Pancreas (tissue), 10 donors: Measurements from ENCODE around the gene DOK4. TPM values are rescaled to one million over a fixed set of nuclear protein-coding genes. Genes with fewer than 3 reads are reported as not detected.

Source experiments
- ATAC-seq, 4 donors: fragments of 200-7000 bp; cut with Tn5 transposase; one replicate each; pipeline versions ENCODE4 v1.8.0 to v1.9.1; 2020; ENCODE audit warnings: mild to moderate bottlenecking in 4 of 4, moderate library complexity in 4 of 4
- DNase-seq, 6 donors: peaks; one replicate each; pipeline ENCODE4 v3.0.0-alpha.2; 2020
- FAIRE-seq: peaks from 2 replicates; lab custom pipeline; 2012; peaks lifted over from hg19 to GRCh38; lab: Jason Lieb, UNC
- H3K27ac ChIP-seq, 4 donors: fragments of 200-600 bp; sonication (generic); 1 replicate in 3 of 4; 2 replicates in 1 of 4; pipeline versions ENCODE4 v1.5.0 to v1.8.0; 2020
- H3K27me3 ChIP-seq, 4 donors: fragments of 200-600 bp; one replicate each; pipeline ENCODE4 v1.8.0; 2021
- H3K36me3 ChIP-seq, 3 donors: fragments of 200-600 bp; sonication (generic) in 1 of 3; one replicate each; pipeline versions ENCODE4 v1.5.0 to v1.8.0; 2020 to 2021
- H3K4me1 ChIP-seq, 3 donors: fragments of 200-600 bp; one replicate each; pipeline ENCODE4 v1.8.0; 2021
- H3K4me3 ChIP-seq, 4 donors: fragments of 200-600 bp; sonication (generic) in 2 of 4; one replicate each; pipeline versions ENCODE4 v1.5.0 to v1.8.0; 2020 to 2021
- H3K9me3 ChIP-seq, 4 donors: fragments of 200-600 bp; one replicate each; pipeline ENCODE4 v1.8.0; 2021
- WGBS, 2 donors: extraction: QIAGEN DNeasy Blood & Tissue Kit; methylation state at CpG; one replicate each; pipeline ENCODE4 v1.1.7; 2013; 5-methylcytosine and 5-hydroxymethylcytosine counted together
- intact Hi-C, 3 donors: fragments of 100-400 bp; cut with DNase I; formaldehyde crosslinking; loops; one replicate each; pipeline versions ENCODE4 v1.11.1 to v1.14.2; 2022
- polyA plus RNA-seq, 2 donors: library from polyadenylated mRNA; stranded (reverse); fragments of 200-250 nt; gene quantifications; one replicate each; pipeline ENCODE4 v1.2.3, GENCODE V29; 2013
- total RNA-seq, 6 donors: library from RNA; stranded (reverse); fragmentation: NEBNext Ultra II Directional in 4 of 6; extraction: Animal tissue kit (Norgen Biotek cat#: 25700) in 4 of 6; gene quantifications; one replicate each; pipeline versions ENCODE4 v1.2.1 to v1.2.4, GENCODE V29; 2021 to 2023
- TF ChIP-seq, protein P1 (sequence below), 4 donors: fragments of 200-600 bp; sonication (generic) in 3 of 4; IDR thresholded peaks; one replicate each; pipeline versions ENCODE4 v1.5.0 to v1.8.0; 2021; ENCODE audit warnings: antibody characterized with exemption in 4 of 4
- donor health status: healthy with polysubstance abuse.
- donor health status: DM: no; HTN: no; CAD: no; lungs with moderate emphysema.
- donor health status: DM: no; HTN: no; CAD: no.
- donor health status: control.
- donor health status: control.
- donor health status: Bipolar disorder and iron deficiency.
- donor health status: DM: yes; HTN: yes; CAD: no.
- donor health status: DM: no; HTN: no; CAD: no.
- donor health status: DM: no; HTN: no; CAD: no.
- donor health status: DM: yes; HTN: yes; CAD: no.

Gene DOK4
- total and polyA plus RNA-seq, 8 donors, result 9.2 to 26.4 (median 15.5) TPM

DNA sequence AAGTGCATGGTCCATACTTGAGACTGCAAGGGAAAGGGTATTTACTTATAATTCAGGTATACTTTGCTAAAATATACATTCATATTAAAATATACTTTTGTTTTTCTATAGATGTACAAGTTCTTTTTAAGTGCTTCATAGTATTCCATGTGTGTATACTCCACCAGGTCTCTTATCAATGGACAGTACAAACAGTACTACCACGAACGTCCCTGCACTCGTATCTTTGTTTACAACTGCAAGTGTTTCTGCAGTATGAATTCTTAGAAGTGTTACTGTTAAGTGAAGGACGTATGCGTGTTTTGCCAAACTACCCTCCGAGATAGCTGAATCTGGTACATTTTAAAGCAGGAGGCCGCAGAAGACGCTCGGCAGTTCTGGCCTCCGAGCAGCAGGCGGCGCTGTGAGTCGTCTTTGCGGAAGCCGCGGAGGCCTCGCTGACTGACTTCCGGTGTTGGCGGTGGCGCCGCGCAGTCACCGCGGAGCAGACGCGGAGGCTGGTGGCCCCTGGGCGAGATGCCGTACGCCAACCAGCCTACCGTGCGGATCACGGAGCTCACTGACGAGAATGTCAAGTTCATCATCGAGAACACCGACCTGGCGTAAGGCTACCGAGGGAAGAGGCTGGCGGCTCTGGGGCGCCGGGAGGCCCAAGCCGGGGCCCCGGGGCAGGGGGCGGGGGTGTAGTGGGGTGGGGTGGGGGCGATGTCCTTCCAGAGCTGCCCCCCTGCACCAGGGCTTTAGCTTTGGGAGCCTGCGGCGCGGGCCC is 23.9 kb downstream of the DOK4 start, which contains the start of gene POLR2C:
Gene POLR2C (plus strand): TSS at position 471 of the 769 bp plus-strand sequence. CDS start 46 bp downstream, at position 517.
- H3K9me3 ChIP-seq, result no peaks in the 10 kb centered on the region
- 1% methylated on average over 39 to 47 of the region's 47 CpGs for WGBS, 2 donors
- no peaks in the 10 kb centered on the region for H3K27me3 ChIP-seq
- H3K36me3 ChIP-seq, result peaks cover 0 to 56% (median 21%) of the 10 kb centered on the region in 3 donors
- H3K27ac ChIP-seq, result peak within 1 kb of the TSS; percentile 31 to 65 (median 58)
- intact Hi-C loops, result no loop called here
- DNase-seq, result peak; percentile 80 to 95 (median 90)
- ATAC-seq, result peak; percentile 95 to 99 (median 98)
- TF ChIP-seq, protein P1, sequence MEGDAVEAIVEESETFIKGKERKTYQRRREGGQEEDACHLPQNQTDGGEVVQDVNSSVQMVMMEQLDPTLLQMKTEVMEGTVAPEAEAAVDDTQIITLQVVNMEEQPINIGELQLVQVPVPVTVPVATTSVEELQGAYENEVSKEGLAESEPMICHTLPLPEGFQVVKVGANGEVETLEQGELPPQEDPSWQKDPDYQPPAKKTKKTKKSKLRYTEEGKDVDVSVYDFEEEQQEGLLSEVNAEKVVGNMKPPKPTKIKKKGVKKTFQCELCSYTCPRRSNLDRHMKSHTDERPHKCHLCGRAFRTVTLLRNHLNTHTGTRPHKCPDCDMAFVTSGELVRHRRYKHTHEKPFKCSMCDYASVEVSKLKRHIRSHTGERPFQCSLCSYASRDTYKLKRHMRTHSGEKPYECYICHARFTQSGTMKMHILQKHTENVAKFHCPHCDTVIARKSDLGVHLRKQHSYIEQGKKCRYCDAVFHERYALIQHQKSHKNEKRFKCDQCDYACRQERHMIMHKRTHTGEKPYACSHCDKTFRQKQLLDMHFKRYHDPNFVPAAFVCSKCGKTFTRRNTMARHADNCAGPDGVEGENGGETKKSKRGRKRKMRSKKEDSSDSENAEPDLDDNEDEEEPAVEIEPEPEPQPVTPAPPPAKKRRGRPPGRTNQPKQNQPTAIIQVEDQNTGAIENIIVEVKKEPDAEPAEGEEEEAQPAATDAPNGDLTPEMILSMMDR (IDR thresholded peaks at IDR 0.05), result peak; percentile 82 to 96 (median 91)
- no peak for FAIRE-seq
- peaks cover 10 to 13% (median 11%) of the 10 kb centered on the region in 3 donors for H3K4me1 ChIP-seq
- H3K4me3 ChIP-seq, result peak within 1 kb of the TSS; percentile 70 to 95 (median 77)

- intact Hi-C loops, result no loop called here
- 92 to 96% methylated on average over 10 of the region's 10 CpGs for WGBS, 2 donors
- no peaks in the 10 kb centered on the region for H3K9me3 ChIP-seq
- peaks cover 0 to 18% (median 11%) of the 10 kb centered on the region in 3 donors for H3K4me1 ChIP-seq
- H3K27ac ChIP-seq, result no peak overlapping the region
- no peak overlapping the region for H3K4me3 ChIP-seq
- TF ChIP-seq, protein P1 (IDR thresholded peaks at IDR 0.05), result no peak
- no peaks in the 10 kb centered on the region for H3K27me3 ChIP-seq
- no peak for DNase-seq
- no peak for FAIRE-seq
- ATAC-seq, result no peak
- peaks cover 5 to 31% (median 13%) of the 10 kb centered on the region in 3 donors for H3K36me3 ChIP-seq
These were observed 34.3 kb downstream of the DOK4 start for GRCh38 chr16:57452021-57452420.

DNA sequence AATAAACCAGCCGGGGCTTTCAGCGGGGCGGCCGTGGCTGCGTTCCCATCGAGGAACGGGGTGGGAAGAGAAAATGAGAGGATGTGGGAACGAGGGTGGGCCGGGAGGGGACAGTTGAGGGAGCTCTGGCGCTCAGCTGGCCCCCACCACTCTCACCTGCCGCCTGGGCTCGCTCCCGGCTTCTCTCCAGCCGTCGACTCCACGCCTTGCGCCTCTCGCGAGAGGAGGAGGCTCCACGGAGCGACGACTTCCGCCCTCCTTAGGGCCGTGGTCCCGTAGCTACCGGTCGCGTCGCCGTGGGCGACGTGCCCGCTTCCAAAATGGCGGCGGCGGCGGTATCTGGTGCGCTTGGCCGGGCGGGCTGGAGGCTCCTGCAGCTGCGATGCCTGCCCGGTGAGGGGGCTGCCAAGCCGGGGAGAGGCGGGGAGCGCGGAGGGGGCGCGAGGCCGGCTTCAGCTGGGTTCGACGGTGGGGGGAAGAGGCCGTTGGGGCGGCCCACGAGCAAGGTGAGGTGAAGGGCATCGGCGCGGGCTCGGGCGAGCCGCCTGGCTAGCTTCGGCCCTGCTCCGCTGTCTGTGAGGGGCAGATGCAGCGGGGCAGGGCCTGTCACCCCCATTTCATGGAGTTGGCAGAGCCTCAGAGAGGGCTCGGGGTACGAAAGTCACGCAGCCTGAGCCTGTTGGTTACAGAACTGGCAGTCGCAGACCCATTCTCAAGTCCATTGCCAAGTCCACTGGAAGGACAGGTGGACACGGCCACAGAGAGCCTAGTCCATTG is 38.9 kb downstream of the DOK4 start, which contains the start of the genes CIAPIN1 and COQ9:
Gene CIAPIN1 (minus strand): TSS at position 200 of the 777 bp plus-strand sequence. CDS start 6,457 bp downstream, outside the sequence.
Gene COQ9 (plus strand): TSS at position 294 of the 777 bp plus-strand sequence. CDS start 27 bp downstream, at position 321.
- H3K4me1 ChIP-seq, result peaks cover 0 to 22% (median 11%) of the 10 kb centered on the region in 3 donors
- FAIRE-seq (no peak), ATAC-seq (peak; percentile 99 to 100 (median 99)), DNase-seq (peak; percentile 94 to 98 (median 96))
- H3K36me3 ChIP-seq, result peaks cover 0 to 4% (median 4%) of the 10 kb centered on the region in 3 donors
- no peaks in the 10 kb centered on the region for H3K9me3 ChIP-seq
- H3K27ac ChIP-seq, result peak within 1 kb of the TSS; percentile 61 to 86 (median 76)
- peak within 1 kb of the TSS; percentile 76 to 98 (median 88) for H3K4me3 ChIP-seq
- intact Hi-C loops, result no loop called here
- TF ChIP-seq, protein P1 (IDR thresholded peaks at IDR 0.05), result no peak
- no peaks in the 10 kb centered on the region for H3K27me3 ChIP-seq
- WGBS, 2 donors, result 1% methylated on average over 33 to 68 of the region's 68 CpGs

DNA sequence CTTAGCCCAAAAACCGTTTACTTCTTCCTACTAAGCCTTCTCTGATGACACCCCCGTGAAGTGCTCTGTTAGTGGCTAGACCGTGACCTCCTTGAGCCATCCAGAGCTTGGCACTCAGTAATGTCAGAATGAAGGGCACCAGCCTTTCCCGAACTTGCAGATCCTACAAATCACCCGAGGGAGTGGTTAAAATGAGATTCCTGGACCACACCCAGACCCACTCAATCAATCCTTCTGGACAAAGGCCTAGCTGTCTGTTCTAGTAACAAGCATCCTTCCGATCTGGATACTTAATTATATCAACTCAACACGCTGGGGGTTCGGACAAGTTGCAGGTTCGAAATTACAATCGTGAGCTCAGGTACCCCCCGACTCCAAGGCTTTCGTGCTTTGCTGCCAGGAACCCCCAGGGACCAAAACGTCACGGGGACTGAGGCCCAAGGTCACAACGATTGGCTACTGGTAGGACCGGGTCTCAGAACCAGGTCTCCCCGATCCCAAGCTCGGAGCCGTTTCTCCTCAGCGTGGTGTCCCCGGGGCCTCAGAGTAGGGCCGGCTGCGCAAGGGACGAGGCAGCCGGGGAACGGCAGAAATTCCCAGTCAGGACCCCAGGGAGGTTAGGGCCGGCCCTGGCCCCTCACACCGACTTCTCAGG is 39.6 kb downstream of the DOK4 start:
- DNase-seq (peak in 4 of 6 donors; percentile 24 to 59 (median 33)), FAIRE-seq (no peak)
- H3K27ac ChIP-seq, result peak overlapping the region; percentile 61 to 86 (median 76)

More for the DNA sequence above, 39.6 kb downstream of the DOK4 start:
- TF ChIP-seq, protein P1 (IDR thresholded peaks at IDR 0.05), result no peak
- ATAC-seq, result peak; percentile 28 to 50 (median 40)
- H3K4me3 ChIP-seq, result peak overlapping the region; percentile 76 to 98 (median 88)
- H3K4me1 ChIP-seq, result peaks cover 0 to 22% (median 11%) of the 10 kb centered on the region in 3 donors
- H3K36me3 ChIP-seq, result no peaks in the 10 kb centered on the region
- H3K27me3 ChIP-seq, result no peaks in the 10 kb centered on the region
- intact Hi-C loops, result no loop called here
- WGBS, 2 donors, result 2 to 3% methylated on average over 26 to 28 of the region's 28 CpGs
- no peaks in the 10 kb centered on the region for H3K9me3 ChIP-seq
